SHP77 treated with DMSO at 0.1 percent for 48 hours (cell line): ENCODE measurements around the gene CCRL2.

ENCODE experiments used
- DNase-seq: peaks from one replicate; lab custom pipeline; 2025; lab: John Stamatoyannopoulos, UW

The CCRL2 gene

GRCh38 chr3:46406788-46407611, at the start of gene CCRL2, which contains the start of gene CCR5AS:
Gene CCRL2 (plus strand): TSS chr3:46407259. CDS start chr3:46408080, 821 bp downstream.
Gene CCR5AS (minus strand): TSS chr3:46407066.
- no peak for DNase-seq

GRCh38 chr3:46358466-46358865, 48.6 kb upstream of the CCRL2 start:
- DNase-seq: no peak

GRCh38 chr3:46359733-46360493, 47.1 kb upstream of the CCRL2 start:
- peak; percentile 12 for DNase-seq

GRCh38 chr3:46360907-46361306, 46.2 kb upstream of the CCRL2 start:
- DNase-seq: no peak

GRCh38 chr3:46361408-46362283, 45.4 kb upstream of the CCRL2 start:
- no peak for DNase-seq

GRCh38 chr3:46365041-46365440, 42.0 kb upstream of the CCRL2 start:
- no peak for DNase-seq

GRCh38 chr3:46365737-46366524, 41.1 kb upstream of the CCRL2 start:
- no peak for DNase-seq

GRCh38 chr3:46367811-46368210, 39.2 kb upstream of the CCRL2 start:
- no peak for DNase-seq

- DNase-seq: no peak
Measured at GRCh38 chr3:46368569-46368968, 38.5 kb upstream of the CCRL2 start.

- no peak for DNase-seq
Measured at GRCh38 chr3:46369151-46369550, 37.9 kb upstream of the CCRL2 start.

- no peak for DNase-seq
Measured at GRCh38 chr3:46369675-46370132, 37.4 kb upstream of the CCRL2 start.

GRCh38 chr3:46370839-46371518, 36.1 kb upstream of the CCRL2 start, which contains the start of gene CCR5:
Gene CCR5 (plus strand): TSS chr3:46370946. CDS start chr3:46372903, 1,957 bp downstream.
- DNase-seq: no peak

GRCh38 chr3:46371519-46372340, 35.3 kb upstream of the CCRL2 start:
- no peak for DNase-seq

- no peak for DNase-seq
Measured at GRCh38 chr3:46372492-46373359, 34.3 kb upstream of the CCRL2 start.

GRCh38 chr3:46374755-46375154, 32.3 kb upstream of the CCRL2 start:
- DNase-seq: no peak

- DNase-seq: no peak
Measured at GRCh38 chr3:46375218-46375617, 31.8 kb upstream of the CCRL2 start.

- DNase-seq: no peak
Measured at GRCh38 chr3:46375814-46376213, 31.2 kb upstream of the CCRL2 start.

- peak; percentile 43 for DNase-seq
Measured at GRCh38 chr3:46378426-46378942, 28.6 kb upstream of the CCRL2 start.
